DLD1 (cell line): Measurements from ENCODE around the gene LSP1.

Experiments
- in situ Hi-C: cut with HindIII; loops from 2 replicates; pipeline ENCODE4 v1.10.0; 2017; ENCODE audit warnings: low sequenced_read_pairs

LSP1 gene

DNA sequence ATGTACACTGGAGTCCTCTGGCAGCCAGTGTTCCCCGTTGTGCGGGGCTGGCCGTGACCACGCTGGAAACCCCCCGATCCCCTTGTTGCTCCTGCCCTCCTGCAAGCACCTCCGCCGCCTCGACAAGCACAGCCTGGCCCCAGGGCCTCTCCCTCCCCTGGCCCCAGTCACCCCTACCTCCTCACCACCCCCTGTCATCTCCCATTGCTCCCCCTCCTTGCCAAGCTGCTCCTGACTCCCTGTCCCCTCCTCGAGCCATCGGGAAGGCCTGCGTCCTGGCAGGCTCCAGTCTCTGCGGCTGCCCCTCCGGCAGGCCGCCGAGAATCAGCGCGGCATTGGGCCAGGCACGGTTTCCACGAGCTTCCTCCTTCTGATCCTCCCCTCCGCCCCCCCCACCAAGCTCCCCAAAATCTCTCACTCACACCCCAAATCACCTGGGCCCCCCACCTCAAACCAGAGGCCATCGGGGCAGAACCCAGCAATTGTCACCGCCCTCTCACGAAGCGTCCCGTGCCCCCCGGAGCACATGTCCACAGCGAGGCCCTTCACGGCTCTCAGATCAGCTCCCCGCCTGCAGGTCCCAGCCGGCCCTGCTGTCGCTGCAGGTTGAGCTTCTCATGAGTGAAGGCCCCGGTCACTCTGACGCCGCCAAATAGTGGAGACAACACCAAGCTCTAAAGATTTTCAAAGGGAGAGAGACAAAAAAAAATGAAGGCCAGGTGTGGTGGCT is 5.7 kb upstream of the LSP1 start:
- in situ Hi-C loops = no loop called here

DNA sequence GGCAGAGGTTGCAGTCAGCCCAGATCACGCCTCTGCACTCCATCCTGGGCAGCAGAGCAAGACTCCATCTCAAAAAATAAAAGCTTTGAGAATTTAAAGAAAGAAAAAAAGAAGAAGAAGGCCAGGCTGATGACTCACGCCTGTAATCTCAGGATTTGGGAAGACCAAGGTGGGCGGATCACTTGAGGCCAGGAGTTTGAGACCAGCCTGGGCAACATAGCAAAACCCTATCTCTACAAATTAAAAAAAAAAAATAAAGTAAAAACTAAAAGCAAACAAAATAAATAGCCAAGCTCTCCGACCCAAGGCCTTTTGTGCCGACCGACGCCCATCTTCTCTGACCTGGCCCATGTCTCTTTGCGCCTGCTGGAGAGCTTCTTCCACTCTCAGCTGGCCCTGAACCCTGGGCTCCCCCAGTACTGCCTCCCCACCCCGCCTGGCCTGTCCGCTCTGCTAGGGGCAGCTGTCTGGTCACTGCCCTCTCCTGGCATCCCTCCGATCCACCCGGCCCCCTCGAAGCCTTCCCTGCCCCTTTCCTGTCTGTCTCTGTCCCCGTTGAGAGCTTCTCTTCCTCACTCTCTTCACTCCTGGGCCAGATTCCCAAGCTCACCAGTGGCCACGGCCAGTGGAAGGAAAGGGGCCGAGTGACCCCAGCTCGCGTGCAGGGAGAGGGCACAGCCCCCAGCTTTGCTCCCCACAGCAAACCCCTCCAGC is 4.8 kb upstream of the LSP1 start:
- in situ Hi-C loops = no loop called here

DNA sequence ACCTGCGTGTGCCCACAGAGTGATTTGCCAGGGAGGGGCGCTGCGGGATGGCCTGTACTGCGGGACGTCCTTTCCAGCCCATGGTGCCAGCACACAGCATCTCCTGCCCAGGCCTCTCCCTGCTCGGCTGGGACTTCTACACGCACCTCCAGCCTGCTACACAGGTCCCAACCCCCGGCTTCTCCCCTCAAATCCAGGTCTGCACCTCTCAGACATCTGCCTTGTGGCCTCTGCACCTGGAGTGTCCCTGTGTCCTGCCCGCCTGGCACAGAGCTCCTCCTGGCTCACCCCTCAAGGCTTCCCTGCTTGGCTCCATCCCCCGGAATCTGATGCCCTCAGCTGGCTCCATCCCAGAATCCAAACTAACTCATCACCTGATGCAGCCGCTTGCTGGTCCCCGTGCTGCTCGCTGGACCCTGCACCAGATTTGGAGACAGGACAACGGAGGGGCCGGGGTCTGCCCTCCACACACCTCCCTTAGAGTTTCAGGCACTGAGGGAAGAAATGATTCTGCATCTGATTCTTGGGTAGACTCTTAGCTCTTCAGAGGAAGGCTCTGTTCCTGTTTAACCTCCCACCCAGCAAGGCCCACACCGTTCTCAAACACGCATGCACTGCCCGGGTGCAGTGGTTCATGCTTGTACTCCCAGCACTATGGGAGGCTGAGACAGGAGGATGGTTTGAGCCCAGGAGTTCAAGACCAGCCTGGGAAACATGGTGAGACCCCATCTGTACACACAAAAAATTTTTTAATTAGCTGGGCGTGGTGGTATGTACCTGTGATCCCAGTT is 4.0 kb upstream of the LSP1 start:
- in situ Hi-C loops = no loop called here

GRCh38 chr11:1851468-1852180 is 1.3 kb upstream of the LSP1 start:
- in situ Hi-C loops = no loop called here

- in situ Hi-C loops = no loop called here
Observed at GRCh38 chr11:1852271-1852876, 510 bp upstream of the LSP1 start.

- in situ Hi-C loops = no loop called here
Observed at GRCh38 chr11:1853376-1854131, 670 bp downstream of the LSP1 start.

DNA sequence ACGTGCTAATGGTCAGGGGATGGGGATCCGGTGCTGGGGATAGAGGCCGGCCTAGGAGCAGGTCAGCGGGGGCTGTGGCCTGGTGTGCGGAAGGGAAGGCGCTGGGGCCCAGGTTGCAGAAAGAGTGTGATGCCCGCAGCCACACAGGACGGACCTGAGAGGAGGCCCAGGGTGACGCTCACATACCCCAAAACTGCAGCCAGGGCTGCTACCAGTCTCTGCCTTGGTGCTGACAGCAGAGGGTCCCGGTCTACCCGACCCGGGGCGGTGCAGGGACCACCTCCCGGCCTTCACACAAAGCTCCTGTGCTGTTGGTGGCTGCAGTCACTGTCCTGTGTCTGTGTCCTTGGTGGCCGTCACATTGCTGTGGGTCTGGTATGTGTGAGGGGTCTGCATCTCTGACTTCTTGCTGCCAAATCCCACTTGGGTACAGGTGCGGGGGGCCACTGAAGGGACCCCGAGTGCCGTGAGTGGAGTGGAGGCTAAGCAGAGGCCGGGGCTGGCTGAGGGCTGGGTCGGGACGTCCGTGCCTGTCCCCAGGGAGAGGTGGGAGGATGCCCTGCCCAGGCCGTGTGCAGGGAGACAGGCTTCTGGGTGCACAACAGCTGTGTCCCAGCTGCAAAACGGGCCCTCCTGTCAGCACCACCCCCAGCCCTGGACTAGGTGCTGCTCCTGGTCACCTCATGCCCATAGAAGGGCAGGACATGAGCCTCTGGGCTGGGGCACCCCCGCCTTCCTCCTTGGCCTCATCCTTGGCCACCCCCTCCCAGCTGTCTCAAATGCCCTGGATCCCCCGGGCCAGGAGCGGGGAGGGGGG is 1.5 kb downstream of the LSP1 start:
- in situ Hi-C loops = no loop called here

DNA sequence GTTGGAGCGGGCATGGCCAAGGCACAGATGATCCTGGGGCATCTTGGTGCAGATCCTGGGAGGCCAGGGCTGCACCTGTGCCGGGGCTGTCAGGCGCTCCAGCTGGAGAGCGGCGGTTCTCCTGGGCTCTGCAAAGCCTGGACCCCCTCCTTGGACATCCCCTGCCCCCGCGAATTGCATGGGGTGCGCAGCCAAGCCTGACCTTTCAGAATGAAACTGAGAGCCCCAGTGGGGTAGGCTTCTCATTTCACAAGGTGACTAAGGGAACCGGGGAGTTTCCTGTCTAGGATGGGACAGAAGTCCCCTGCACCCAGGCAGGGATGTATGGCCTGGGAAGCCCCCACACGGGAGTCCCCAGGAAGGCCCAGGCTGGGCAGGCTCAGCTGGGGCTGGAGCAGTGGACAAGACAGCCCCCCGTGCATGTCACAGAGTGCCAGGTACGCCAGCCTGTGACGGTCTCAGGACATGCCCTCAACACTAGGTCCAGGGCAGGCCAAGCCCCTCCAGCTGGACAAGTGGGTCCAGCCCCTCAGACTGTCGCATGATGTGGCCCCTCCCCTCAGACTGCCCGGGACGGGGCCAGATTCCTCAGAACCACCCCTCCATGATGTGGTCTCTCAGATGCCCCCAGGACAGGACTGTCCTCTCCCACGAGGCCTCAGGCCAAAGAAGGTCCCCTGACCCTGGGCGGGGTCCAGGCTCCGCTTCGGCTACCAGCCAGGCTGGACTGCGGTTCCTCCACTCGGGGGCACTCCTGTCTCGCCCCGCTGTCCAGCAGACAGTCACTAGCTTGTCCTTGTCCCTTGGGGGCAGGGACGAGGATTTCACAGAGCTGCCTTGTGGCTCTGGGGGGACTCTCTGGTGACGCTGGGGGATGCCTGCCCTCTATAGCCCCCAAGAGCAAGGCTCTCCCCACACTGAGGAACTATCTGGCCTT is 2.3 kb downstream of the LSP1 start:
- in situ Hi-C loops = no loop called here

DNA sequence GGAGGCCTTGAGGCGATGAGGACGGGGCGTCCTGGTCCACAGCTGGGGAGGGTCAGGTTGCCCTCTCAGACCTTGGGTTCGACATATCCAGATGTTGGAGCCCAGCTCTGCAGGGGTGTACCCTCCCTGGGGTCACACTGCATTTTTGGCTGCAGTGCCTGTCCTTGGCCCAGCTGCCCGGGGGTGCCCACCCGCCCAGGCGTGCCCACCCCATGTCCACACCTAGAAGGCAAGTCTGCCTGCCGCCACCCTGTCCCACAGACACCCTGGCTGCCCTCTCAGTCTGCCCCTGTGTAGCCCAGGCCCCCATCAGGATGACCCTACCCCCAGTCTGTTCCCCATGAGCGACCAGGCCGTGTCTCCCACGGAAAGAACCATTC is 3.0 kb downstream of the LSP1 start:
- in situ Hi-C loops = no loop called here

GRCh38 chr11:1856306-1857005 is 3.6 kb downstream of the LSP1 start:
- in situ Hi-C loops = no loop called here

- in situ Hi-C loops = no loop called here
Observed at GRCh38 chr11:1857064-1857463, 4.2 kb downstream of the LSP1 start.

GRCh38 chr11:1858154-1858553 is 5.3 kb downstream of the LSP1 start:
- in situ Hi-C loops = no loop called here

GRCh38 chr11:1858576-1858975 is 5.7 kb downstream of the LSP1 start:
- in situ Hi-C loops = no loop called here

- in situ Hi-C loops = no loop called here
Observed at GRCh38 chr11:1859004-1859403, 6.1 kb downstream of the LSP1 start.

DNA sequence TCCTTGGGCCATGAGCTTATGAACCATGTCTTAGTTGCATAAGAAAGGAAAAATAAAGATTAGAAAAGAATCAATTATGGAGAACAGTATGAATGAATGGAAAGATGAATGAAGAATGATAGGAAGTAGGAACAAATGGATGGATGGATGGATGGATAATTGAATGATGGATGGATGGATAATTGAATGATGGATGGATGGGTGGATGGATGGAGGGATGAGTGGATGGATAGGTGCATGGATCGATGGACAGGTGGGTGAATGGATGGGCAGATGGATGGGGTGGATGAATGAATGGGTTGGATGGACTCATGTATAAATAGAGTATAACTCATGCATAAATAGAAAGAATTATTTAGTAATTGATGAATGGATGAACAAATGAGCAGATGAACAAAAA is 7.2 kb downstream of the LSP1 start:
- in situ Hi-C loops = no loop called here

- in situ Hi-C loops = no loop called here
Observed at GRCh38 chr11:1861435-1862411, 8.8 kb downstream of the LSP1 start.
